A172 (cell line): ENCODE results near the gene CHID1. TPM values are rescaled to one million over a fixed set of nuclear protein-coding genes. Genes with fewer than 3 reads are reported as not detected.

ENCODE experiments used
- DNase-seq: peaks from one replicate; pipeline ENCODE4 v3.0.0-alpha.2; 2015; ENCODE audit warnings: low spot score
- total RNA-seq: library from RNA; depleted of rRNA; stranded (reverse); fragments of >200 nt; shearing (Covaris generic); gene quantifications from 2 replicates; pipeline ENCODE4 v1.2.3, GENCODE V29; 2014

Gene CHID1
- total RNA-seq, 1 experiment from 2014 or later, result 66.7 TPM

DNA sequence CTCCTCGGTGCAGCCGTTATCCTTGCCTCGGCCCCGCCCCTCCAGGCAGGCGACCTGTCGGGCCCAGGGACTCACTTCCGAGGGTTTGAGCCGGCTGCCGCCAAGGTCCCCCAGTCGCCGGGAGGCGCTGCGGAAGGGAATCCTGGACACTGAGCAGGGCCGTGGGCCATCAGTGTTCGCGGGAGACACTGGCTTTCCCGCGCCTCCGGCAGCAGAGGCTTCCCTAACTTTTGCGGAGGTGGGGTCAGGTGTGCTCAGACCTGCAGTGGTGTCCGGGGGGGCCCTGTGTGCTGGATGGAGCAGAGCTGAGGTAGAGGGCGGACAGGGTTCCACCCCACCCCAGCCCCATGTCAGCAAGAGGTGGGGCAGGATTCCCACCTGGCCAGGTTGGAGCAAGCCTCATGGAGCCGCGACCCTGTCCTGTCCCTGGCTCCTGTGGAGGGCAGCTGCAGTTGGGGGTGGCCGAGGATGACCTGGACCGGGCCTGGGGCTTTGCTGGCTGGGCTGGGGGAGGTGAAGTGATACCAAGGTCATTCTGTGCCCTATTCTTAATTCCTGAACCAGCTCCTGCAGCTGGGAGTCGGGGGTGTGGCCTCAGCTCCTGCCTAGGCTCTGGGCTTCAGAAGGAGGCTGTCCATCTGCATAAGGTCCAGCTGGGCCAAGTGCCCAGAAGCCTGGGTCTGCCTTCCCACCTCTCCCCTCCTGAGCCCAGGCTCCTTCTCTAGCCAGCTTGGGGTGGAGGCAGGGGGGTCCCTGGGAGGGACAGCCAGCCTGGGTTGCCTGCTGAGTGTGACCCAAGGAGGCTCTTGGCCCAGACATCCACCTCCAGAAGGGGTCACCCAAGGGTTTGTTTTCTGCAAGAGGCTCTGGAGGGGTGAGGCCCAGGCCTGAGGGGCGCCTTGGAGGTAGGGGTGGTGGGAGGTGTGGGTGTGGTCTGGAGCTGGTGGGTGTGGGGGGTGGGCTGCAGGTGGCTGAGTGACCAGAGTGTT lies 59.5 kb downstream of the CHID1 start:
- DNase-seq, result no peak

DNA sequence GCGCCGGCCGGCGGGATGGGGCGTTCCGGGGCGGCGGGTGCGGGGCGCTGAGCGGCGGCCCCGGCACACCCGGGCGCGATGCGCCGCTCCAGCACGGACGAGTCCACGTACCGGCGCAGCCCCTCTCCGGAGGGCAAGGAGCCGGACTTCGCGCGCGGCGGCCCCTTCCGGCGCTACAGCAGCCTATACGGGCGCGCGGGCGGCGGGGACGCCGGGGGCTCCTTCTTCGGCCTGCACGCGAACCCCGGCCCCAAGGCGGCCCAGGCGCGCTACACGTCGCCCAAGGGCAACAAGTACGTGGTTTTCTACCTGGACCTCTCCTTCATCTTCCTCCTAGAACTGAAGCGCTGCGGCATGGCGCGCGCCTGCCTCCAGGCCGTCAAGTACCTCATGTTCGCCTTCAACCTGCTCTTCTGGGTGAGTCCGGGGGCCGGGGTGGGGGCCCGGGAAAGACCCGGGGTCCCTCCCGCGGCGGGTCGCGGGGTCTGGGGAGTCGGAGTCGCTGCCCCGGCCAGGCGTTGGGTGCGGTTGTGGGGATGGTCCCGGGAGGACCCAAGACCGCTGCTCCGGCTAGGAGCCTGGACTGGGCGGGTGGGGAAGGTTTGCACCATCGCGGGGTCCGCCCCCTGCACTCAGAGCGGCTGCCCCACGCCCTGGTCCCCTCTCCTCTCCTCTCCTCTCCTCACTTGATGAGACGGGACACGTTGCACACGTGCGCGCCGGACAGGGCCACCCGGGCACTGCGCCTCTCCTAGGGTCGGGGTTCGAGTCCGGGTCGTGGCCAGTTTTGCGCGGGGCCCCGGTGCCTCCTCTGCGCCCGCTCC lies 60.4 kb downstream of the CHID1 start:
- DNase-seq, result no peak

DNA sequence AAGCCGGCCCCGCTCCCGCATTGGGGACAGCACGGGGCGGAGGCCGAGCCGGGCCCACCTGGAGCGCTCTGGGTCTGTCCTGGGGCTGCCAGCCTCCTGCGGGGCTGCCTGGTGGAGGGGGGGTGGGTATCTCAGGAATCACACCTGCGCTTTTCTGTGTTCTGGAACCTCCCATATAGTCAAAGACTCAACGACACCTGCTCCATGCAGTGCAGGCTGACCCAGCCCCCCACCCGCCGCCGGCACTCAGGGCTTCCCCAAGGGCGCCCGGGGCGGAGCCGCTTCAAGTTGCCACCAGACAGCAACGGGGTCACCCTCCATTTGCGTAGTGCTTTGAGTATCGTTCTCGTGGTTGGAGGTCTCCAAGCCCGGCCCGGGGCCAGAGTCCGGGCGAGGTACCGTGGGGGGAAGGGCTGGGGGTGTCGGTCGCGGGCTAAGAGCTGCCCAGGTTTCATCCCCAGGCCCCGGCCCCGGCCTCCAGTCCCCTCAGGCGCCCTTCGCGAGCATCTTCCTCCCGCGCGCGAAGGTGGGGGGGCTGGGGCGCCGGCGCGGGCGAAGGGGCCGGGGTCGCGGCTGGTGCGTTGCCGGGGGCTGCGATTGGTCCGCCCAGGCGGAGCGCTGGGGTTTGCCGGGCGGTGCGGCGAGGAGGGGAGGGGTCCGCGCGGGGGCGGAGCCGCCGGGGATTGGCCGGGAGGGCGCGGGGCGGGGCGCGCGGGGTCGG lies 61.3 kb downstream of the CHID1 start:
- DNase-seq, result no peak

DNA sequence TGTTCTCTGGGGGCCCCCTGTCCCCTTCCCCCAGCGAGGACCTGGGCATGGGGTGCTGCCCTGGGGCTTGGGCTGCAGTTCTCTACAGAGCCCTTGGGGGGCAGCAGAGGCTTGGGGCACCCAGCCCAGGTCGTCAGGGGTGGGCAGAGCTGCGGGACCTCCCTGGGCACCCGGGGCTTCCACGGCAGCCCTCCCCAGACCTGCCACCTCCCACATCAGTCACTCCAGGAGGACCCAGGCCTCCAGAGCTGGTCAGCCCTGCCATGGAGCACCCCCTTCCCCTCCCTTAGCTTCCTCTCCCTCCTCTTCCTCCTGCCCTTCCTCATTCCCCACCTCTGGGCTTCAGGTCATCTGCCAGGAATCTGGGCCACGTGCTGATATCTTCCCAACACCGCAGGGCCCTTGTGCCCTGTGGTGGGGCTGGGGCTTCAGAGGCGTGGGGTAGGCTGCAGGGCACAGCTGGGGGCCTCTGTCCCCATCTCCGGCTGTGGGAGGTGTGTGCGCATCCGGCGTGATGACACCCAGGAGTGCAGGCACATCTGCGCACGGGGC lies 62.2 kb downstream of the CHID1 start:
- no peak for DNase-seq

DNA sequence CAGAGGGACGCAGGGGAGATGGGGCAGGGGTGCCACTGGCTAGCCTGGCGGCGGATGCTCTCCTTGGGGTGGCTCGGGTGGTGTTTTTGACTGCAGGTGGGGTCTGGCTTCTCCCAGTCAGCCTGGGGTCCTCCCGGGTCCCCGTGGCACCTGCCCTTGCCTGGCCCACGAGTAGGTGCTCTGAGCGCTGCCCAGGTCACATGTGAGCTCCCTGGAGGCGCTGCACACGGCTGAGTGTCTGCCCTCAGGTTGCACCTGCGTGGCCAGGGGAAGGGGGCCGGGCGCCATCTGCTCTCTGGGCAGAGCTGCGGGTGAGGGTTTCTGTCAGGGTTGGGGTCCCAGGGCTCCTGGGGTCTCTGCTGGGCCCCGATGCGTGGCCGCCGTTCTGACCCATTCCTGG lies 62.7 kb downstream of the CHID1 start:
- DNase-seq, result no peak

DNA sequence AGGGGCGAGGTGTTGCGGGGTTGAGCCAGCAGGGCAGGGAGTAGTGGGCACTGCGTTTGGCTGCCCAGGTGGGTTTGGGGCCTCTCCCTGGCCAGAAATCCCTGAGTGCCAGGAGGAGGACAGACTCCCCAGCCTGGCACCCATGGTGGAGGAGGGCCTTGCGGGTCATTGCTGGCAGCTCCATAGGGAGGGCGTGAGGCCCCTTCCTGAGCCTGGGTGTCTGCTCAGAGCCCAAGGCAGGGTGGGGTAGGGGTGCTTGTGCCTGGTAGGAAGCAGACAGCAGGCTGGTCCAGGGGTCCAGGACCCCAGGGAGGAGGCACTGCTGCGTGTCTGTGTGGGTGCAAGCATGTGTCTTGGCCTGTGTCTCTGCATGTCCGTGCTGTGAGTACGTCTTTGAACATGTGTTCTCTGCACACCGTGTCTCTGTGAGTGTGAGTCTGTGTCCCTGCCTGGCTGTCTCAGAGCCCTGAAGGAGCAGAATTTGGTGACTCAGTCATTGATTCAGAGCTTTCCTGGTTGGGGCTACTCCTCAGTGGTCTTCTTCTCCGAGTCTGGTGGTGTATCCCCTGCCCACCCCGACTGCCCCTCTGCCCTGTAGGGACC lies 64.0 kb downstream of the CHID1 start:
- no peak for DNase-seq

DNA sequence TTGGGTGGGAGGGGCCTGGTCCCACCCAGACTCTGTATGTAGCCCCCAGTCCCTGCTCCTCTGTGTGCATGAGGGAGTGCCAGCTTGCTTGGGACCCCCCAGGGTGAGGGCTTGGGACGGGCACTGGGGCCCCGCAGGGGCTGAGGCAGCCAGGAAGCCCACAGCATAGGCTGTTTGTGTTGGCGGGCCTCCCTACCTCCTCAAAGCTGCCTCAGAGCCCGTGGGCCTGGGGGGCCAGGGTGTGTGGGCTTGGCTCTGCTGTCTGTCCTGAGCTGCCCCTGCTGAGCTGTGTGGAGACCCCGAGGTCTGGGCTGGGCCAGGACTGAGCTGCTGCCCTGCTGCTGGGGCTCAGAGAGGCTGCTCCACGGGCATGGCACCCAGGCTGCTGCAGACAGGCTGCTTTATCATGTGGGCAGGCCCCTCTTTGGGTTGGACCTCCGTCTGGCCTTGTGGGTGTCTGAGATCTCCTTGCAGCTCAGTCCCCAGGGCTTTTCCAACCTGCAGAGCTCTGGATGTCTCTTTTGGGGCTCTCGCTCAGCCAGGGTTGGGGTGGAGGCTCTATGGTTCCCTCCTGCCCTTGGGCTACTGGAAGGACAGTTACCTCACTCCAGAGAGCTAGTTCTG lies 64.6 kb downstream of the CHID1 start:
- DNase-seq, result no peak

DNA sequence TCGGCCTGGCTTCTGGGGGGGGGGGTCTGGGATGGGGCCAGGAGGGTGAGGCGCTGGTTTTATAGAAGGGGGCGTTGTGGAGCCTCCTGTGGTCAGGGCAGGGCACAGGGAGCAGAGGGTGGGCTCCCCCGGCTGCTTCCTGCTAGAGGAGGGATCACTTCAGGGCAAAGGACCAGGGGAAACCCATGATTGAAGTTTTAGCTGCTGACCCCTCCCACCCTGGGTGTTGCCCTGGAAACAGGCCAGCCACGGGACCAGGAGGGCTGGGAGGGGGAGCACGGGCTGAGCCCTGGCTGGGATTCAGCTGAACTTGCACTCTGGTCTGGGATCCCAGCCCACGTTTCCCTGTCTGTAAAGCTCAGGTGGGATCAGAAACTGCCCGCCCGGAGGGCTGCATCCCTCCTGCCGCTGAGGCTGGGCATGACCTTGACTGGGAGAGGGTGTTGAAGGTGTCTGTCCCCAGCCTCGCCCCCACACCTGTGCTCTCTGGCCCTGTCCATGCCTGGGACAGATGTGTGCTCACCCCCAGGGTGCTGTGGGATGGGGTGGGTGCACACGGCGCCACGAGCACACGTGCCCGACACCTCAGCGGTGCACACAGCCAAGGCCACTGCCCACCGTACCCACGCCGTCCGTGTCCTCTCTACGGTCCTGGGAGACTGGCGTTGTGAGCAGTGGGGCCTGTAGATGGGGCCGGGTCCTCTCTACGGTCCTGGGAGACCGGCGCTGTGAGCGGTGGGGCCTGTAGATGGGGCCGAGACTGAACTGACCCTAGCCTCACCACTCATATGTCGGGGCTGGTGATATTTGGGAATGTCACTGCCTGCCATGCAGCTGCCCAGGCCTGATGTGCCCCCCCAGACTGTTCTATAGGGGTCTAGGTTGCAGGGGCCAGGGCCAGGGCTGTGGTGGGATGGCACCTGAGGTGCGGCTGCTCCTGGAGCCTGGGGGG lies 65.6 kb downstream of the CHID1 start:
- DNase-seq, result peak; percentile 97

DNA sequence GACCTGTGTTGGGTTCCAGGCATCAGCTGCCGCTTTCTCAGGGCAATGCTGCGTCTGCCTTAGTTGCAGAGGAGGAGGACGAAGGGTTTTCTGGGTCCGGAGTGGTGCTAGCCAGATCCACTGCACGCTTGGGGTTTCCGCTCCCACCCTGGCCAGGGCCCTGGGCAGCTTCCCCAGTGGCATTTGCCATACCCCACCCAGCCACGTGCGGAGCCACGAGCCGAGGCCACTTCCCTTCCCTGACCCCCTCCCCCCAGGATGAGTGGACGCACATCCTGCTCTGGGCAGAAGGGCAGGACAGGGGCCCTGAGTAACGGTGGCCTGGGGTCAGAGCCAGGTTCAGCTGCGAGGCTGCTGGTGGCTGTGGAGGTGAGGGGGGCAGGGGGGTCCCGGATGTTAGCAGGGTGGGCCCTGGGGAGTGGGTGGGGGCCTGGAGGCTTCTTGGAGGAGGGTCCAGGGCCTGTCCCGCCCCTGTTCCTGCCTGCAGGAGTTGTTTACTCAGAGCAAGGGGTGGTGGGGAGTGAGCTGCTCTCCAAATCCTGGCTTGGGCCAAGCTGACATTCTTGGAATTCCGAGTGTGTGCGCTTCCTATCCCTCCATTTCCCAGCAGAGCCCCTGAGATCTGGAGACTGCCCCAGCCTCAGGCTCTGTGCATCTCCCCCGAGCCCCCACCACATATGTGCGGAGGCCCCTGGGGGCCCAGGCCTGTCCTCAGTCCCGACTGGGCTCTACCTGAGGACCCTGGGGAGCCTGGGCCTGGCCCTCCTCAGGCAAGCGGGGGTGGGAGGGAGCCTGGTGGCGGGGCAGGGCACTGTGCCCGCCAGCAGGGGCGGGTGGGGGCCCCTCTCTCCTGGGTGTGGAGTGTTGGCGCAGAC lies 66.6 kb downstream of the CHID1 start:
- DNase-seq, result peak; percentile 98

DNA sequence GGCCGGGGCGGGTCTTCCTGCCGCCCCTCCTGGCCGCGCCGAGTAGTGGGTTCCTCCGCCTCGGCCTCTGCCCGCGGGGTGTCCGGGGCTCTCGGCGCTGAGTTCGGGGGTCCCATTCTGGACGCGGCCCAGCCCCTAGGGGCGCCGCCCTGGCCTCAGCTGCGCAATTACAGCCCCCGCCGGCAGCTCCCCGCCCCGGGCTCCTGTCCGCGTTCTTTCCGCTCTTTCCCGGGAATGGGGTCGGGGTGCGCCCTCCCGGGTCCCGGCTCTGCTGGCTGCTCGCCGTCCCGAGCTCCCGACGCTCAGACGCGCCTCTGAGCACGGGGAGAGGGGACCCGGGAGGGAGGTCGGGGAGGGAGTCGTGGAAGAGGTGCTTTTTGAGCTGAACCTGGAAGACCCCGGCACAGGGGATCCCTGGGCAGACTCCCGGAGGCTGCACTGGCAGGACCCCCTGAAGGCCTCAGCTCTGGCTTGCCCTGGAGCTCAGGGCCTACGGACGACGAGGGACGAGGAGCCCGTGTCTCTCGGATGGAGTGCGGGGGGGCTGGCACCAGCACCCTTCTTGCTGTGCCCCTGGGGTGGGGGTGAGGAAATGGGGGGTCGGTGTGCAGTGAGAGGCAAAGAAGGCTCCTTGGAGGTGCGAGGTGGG lies 67.4 kb downstream of the CHID1 start:
- no peak for DNase-seq

DNA sequence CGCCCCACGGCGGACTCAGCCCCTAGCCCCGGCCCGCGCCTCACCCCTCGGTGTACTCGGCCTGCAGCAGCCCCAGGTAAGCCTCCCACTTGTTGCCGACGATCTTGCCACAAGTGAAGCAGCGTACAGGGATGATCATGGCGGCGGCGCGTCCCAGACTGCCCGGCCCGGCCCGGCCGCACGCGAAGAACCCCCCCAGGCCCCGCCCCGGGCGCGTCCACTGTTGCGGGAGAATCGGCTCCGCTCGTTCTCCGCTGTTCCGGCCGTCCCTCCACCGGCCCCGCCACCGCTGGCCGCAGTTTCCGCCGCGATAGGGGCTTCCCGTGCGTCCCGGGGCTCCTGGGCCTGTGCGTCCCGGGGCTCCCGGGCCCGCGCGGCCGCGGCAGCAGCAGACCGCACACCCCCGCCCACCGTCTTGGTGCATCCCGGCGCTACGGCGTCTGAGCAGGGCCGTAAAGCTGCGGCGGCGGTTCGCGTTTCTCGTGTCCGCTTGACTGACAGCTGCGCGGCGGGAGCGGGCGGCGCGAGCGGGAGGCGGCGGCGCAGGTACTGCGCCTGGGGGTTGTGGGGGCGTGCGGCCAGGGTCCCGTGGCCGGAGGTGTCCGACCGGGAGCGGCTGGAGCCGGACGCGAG lies 68.1 kb downstream of the CHID1 start, which contains the start of the genes POLR2L and TSPAN4:
POLR2L (minus strand) TSS at position 160 of the 633 bp plus-strand sequence; CDS start at position 139, 21 bp downstream.
TSPAN4 (plus strand) TSS at position 483 of the 633 bp plus-strand sequence. CDS start 7,453 bp downstream, outside the sequence.
- peak; percentile 76 for DNase-seq

DNA sequence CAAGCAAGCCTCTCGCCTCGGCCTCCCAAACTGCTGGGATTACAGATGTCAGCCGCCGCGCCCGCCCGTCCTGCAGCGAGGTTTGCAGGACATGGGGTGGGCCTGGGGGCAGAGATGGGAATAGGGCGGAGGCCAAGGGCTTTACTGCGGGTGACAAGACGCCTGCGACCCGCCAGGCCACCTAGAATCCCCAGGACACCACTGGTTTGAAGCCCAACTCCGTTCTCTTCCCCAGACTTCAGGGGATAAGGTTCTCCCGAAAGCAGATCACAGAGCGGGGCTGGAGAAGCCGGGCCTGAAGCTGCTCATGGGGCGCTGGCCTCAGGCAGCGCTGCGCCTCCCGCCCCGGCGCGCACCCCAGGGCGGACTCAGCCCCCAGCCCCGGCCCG lies 68.6 kb downstream of the CHID1 start:
- no peak for DNase-seq

DNA sequence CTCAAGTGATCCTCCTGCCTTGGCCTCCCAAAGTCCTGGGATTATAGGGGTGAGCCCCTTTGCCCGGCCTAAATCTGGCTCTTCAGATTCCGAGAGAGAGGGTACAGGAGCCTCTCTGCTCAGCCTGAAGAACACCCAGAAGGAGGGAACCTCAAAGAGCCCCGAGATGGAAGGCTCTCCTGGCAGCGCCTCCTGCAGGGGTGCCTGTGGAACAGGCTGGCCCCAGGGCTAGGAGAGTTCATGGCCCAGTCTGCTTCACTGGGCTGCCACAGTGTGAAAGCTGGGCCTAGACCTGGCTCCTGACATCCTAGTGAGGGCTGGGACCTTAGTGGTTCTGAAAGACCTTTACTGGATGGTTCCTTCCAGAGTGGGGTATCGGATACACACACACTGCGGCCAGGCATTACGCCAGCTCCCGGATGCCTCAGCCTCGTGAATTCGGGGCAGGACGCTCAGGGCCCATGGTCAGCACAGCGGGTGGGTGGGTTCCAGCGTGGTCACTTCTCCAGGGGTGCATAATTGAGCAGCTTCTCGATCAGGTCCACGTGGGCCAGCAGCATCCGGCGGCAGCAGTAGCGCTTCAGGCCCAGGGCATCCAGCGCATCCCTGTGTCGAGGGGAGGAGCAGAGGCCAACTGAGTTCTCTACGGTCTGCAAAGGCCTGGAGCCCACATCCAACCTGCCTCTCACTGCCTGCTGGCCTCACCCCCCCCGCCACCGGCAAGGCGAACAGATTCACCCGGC lies 70.6 kb downstream of the CHID1 start:
- no peak for DNase-seq

DNA sequence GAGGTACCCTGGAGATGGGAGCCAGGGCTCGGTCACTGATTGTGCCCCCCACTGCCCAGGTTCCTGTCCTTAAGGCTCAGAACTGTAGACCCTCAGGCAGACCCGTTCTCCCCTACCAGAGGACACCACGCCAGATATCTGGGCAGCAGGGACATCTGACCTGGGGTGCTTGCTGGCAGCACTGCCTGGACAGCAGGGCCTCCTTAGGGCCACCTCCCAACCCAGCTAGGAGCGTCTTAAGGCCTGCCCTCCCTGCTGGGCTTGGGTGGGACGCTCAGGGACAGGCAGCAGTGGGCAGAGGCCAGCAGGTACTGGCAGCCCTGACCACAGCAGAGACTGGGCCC lies 71.4 kb downstream of the CHID1 start:
- DNase-seq, result no peak

DNA sequence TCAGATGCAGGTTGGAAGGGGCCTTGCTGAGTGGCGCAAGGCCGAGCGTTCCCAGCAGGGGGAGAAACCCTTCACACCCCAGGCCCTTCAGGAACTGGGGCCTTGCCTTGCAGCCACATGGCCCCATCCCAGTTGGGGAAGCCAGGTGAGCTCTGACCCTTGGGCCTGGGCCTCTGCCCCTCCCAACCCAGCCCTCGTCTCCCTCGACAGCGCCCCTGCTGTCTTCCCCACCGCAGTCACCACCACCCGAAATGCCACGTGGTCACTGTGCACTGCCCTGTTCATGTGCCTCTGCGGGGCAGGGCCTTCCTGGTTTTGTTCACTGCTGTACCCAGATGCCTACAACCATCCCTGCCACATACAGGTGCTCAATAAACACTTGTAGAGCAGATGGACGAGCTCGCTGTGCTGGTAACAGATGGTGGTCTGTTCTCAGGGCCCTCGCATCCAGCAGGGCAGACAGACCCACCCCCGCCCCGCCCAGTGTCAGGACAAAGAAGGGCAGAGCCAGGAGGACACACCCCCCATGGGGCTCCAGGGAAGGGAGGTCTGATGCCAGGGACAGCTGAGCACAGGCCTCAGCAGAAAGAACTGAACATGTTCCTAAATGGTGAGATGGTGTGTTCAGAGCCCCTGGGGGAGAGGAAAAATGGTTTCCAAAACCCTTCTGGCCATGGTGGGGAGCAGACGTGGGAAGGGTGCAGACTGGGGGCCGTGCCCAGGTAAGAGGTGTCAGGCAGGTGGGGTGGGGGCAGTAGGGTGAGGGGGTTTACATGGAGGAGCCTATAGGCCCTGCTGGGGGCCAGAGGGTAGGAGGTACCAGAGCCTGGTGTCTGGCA lies 72.0 kb downstream of the CHID1 start:
- no peak for DNase-seq

DNA sequence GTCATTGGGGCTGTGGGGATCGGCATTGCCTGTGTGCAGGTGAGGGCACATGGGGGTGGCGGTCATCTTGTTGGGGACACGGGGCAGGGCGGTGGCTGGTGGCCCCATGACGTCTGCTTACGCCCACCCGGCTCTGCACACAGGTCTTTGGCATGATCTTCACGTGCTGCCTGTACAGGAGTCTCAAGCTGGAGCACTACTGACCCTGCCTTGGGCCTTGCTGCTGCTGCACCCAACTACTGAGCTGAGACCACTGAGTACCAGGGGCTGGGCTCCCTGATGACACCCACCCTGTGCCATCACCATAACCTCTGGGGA lies 72.7 kb downstream of the CHID1 start:
- no peak for DNase-seq
